Fibroblast of mammary gland (primary cell): ENCODE results near the gene LONRF3.
A peak's percentile ranks its signal among the peaks of the same experiment; 100 is the strongest.

ENCODE experiments used
- DNase-seq: peaks from one replicate; pipeline ENCODE4 v3.0.0-alpha.2; 2010; ENCODE audit warnings: low read depth
- H3K4me3 ChIP-seq: 2 replicates; pipeline ENCODE4 v1.5.1; 2011; ENCODE audit warnings: low read depth, mild to moderate bottlenecking, low read length, moderate library complexity; ENCODE audit not compliant: control insufficient read depth
- TF ChIP-seq, protein P1 (sequence below): conservative IDR thresholded peaks from 2 replicates; pipeline ENCODE4 v1.5.1; 2011; ENCODE audit warnings: low read depth, low read length, inconsistent platforms; ENCODE audit not compliant: control insufficient read depth, insufficient read depth

The LONRF3 gene

DNA sequence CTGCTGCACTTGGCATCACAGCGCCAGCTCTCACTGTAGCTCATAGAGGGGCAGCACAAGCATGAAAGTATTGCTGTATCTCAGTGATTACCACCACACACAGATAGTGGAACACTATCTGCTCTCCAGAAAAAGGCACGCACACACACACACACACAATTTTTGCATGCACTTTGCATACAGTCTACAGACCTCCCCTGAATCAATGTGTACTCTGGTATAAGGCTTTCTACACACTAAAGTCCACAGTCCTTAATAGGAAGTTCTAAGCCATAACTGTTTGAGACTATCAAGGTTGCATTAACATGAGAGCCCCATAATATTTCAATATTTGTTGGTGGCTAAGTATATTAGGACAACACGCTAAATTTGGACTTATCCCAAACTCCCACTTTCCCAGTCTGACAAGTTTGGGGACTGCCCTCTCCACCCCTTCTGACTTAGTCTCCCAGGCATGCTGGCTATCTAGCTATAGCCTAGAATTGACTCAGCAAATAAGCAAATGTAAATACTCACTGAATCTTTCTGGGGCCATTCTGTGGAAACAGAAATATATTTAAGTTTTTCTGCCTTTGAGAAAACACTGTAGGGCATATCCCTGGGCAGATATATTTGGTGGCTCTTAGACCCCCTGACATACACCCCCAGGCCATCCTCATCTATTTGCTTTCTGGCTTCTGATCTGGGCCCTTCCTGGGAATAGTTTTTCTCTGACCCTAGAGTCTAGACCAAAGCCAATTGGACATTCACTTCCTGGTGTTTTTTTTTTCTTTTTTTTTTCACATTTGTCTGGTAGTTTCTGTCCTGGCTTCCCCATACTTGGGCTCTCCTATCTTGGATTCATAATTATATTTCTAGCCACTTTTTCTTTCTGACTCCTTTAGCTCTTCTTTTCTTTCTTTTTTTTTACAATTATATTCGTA lies 62.0 kb downstream of the LONRF3 start:
- TF ChIP-seq, protein P1, sequence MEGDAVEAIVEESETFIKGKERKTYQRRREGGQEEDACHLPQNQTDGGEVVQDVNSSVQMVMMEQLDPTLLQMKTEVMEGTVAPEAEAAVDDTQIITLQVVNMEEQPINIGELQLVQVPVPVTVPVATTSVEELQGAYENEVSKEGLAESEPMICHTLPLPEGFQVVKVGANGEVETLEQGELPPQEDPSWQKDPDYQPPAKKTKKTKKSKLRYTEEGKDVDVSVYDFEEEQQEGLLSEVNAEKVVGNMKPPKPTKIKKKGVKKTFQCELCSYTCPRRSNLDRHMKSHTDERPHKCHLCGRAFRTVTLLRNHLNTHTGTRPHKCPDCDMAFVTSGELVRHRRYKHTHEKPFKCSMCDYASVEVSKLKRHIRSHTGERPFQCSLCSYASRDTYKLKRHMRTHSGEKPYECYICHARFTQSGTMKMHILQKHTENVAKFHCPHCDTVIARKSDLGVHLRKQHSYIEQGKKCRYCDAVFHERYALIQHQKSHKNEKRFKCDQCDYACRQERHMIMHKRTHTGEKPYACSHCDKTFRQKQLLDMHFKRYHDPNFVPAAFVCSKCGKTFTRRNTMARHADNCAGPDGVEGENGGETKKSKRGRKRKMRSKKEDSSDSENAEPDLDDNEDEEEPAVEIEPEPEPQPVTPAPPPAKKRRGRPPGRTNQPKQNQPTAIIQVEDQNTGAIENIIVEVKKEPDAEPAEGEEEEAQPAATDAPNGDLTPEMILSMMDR = no peak
- DNase-seq = peak; percentile 3
- no peak overlapping the region for H3K4me3 ChIP-seq

DNA sequence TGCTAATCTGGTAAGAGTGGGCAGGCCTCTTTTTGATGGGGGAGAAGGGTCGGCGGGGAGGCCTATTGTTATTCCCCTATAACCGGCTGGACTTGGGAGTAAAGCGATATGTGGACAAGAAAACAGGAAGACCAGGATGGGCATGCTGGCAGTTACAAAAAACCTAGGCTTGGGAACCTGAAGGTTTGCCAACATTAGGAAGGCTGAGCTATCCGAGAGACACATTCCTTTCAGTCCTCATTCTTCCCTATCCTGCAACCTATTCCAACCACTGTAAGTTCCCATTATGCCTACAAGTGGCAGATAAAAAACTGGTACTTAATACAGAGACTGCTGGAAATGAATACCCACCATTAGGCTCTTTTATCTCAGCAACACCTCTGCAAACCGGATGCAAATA lies 66.0 kb downstream of the LONRF3 start:
- TF ChIP-seq, protein P1 = no peak
- peak; percentile 25 for DNase-seq
- no peak overlapping the region for H3K4me3 ChIP-seq

DNA sequence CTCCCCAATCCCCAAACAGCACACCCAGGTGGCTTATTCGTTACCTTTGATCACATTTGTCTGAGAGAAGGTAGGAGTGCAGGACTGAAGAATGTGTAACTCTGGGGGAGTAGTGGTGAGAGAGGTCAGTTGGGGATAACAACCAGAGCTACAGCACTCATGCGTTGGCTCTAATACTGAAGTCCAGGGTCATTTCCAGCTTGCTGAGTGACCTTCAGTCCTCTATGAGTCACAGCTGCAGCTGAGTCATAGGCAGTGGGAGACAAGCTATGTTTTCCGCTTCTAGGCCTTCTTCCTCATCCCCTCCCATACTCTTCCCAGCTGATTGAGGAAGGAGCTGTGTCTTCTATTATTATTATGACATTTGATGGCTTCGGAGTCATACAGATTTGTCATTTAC lies 66.8 kb downstream of the LONRF3 start:
- TF ChIP-seq, protein P1 = no peak
- no peak overlapping the region for H3K4me3 ChIP-seq
- peak; percentile 93 for DNase-seq

DNA sequence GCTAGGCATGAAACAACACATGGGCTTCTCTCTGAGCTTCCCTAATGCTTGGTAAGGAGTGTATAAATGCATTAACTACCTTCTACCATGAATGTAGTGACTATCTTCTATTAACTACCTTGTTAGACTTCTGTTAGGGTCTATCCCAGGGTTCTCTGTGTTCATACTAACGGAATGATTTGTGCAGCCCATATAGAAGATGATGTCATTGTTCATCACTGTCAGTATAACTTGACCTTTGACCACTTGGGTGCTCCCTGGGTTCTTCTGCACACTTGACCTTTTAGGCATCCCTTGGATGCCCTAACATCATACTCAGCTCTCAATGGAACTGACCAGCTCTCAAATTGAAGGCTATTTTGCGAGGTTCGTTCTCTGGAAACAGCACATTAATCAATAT lies 67.6 kb downstream of the LONRF3 start:
- no peak overlapping the region for H3K4me3 ChIP-seq
- no peak for DNase-seq
- TF ChIP-seq, protein P1 = no peak

DNA sequence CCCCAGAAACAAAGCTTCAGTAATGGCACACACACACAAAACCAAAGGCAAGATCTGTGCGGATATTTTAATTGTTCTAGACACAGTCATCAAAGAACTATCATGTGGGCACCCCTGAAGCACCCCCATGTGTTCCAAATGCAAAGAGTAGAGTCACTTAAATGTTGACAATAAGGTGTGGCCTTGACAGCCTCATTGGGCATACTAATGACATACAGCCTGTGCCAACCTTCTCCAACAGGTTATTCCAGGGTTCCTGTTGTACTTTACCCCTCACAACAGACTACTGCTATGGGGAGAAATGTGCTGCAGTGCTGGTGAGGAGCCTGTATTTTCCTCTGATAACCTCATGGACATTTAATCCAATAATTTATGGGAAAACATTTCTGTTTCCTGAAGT lies 68.6 kb downstream of the LONRF3 start:
- DNase-seq = no peak
- TF ChIP-seq, protein P1 = no peak
- H3K4me3 ChIP-seq = no peak overlapping the region

DNA sequence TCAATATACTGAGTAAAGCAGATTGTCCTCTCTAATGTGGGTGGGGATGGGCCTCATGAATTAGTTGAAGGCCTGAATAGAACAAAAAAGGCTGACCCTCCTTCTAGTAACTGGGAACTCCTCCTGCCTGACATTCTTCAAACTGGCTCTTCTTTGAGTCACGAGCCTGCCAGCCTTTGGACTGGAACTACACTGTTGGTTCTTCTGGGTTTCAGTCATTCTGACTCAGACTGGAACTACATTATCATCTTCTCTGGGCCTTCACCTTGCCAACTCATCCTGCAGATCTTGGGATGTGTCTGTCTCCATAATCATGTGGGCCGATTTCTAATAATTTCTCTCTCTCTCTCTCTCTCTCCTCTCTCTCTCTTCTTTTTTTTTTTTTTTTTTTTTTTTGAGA lies 71.5 kb downstream of the LONRF3 start:
- TF ChIP-seq, protein P1 = no peak
- DNase-seq = peak; percentile 25
- no peak overlapping the region for H3K4me3 ChIP-seq
